NB4 (cell line): Measurements from ENCODE around the gene CAPN3.

Source experiments
- DNase-seq: peaks from one replicate; pipeline ENCODE4 v3.0.0; 2010; ENCODE audit warnings: low read depth
- H3K4me3 ChIP-seq: one replicate; pipeline ENCODE4 v1.5.1; 2011; ENCODE audit warnings: mild to moderate bottlenecking, low read depth, low read length, moderate library complexity
- MYC ChIP-seq: IDR thresholded peaks from 2 replicates; pipeline ENCODE4 v1.6.1; 2011; ENCODE audit warnings: low read depth, low read length
- POLR2A ChIP-seq: IDR thresholded peaks from 2 replicates; pipeline ENCODE4 v1.6.1; 2011; ENCODE audit warnings: mild to moderate bottlenecking; ENCODE audit not compliant: insufficient read length; ENCODE audit errors: extremely low read depth
- TF ChIP-seq, protein P1 (sequence below): IDR thresholded peaks from 2 replicates; pipeline ENCODE4 v1.6.1; 2011; ENCODE audit warnings: low read depth, low read length
- TF ChIP-seq, protein P2 (sequence below): IDR thresholded peaks from one replicate; pipeline ENCODE4 v1.5.1; 2012; ENCODE audit warnings: low read depth, low read length

Gene CAPN3

DNA sequence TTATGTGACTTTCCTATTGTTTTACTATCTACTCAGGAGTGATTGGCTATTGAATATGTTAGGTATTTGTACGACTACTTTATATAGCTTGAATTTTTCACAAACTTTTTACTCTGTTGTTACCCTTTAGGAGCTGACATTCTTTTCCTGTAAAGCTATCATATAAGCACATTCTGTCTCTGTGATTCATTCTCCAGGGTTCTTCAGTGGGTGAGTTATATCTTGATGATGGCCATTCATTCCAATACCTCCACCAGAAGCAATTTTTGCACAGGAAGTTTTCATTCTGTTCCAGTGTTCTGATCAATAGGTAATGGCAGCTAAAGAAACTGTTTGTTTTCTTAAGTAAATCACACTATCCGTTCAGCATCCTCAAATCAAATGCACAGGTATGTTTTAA is 10.1 kb upstream of the CAPN3 start:
- DNase-seq, result no peak
- no peak overlapping the region for H3K4me3 ChIP-seq
- TF ChIP-seq, protein P1, sequence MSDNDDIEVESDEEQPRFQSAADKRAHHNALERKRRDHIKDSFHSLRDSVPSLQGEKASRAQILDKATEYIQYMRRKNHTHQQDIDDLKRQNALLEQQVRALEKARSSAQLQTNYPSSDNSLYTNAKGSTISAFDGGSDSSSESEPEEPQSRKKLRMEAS, result no peak
- TF ChIP-seq, protein P2, sequence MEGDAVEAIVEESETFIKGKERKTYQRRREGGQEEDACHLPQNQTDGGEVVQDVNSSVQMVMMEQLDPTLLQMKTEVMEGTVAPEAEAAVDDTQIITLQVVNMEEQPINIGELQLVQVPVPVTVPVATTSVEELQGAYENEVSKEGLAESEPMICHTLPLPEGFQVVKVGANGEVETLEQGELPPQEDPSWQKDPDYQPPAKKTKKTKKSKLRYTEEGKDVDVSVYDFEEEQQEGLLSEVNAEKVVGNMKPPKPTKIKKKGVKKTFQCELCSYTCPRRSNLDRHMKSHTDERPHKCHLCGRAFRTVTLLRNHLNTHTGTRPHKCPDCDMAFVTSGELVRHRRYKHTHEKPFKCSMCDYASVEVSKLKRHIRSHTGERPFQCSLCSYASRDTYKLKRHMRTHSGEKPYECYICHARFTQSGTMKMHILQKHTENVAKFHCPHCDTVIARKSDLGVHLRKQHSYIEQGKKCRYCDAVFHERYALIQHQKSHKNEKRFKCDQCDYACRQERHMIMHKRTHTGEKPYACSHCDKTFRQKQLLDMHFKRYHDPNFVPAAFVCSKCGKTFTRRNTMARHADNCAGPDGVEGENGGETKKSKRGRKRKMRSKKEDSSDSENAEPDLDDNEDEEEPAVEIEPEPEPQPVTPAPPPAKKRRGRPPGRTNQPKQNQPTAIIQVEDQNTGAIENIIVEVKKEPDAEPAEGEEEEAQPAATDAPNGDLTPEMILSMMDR, result no peak
- no peak for TF ChIP-seq MYC
- no peak for TF ChIP-seq POLR2A

DNA sequence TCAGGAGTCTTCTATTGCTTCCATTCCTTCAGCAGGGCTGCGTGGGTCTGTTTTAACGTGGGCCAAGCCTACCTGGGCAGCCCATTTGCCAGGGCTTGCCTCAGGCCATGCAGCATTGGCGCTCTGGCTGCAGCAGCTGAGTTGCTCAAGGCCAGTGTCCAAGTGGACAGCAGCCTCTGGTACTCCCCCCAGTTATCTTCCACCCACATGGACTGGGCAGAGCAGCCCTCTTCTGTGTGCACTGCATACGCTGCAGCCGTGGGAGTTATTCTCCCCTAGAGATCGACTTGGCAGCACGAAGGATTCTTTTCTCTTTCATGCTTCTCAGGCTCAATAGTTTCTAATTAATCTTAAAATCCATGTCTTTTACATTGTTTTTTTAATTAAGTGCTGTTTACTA is 6.9 kb upstream of the CAPN3 start:
- DNase-seq, result no peak
- no peak overlapping the region for H3K4me3 ChIP-seq
- TF ChIP-seq MYC, result no peak
- TF ChIP-seq, protein P2, result no peak
- no peak for TF ChIP-seq POLR2A
- TF ChIP-seq, protein P1, result no peak

DNA sequence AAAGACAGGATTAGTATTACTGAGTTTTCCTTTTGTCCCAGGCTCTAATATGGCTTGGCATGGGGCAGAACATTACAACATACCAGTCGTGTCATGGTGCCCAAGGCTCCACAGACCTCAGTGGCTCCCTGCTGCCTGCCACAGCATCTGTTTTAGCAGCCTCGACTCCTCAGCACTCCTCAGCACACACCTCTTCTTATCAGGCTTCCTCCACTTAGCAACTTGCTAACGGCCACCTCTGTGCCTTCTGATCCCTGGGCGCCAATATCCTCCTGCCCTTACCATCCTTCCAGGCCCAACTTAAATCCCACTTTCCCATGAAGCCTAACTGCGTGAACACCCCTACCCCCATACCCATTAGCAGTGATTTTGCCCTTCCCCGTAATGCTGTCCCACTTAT is 6.2 kb upstream of the CAPN3 start:
- TF ChIP-seq, protein P1, result no peak
- TF ChIP-seq POLR2A, result no peak
- no peak for TF ChIP-seq MYC
- TF ChIP-seq, protein P2, result no peak
- DNase-seq, result no peak
- no peak overlapping the region for H3K4me3 ChIP-seq

DNA sequence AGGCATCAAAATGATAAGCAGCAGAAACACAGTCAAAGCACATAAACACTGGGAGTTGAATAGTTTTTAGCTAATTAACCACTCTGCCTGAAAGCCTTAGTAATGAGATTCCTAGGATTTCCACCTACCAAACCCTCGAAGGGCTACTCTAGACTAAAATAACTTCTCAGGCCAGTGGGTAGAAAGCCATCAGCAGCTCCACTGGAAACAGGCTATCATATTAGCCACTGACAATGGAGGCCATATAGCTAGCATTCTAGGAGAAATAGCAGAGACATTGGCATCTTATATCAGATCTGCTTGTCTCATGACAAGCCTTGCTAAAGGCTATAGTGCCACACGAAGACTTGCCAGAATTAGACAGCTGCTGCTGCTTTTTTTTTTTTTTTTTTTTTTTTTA is 4.5 kb upstream of the CAPN3 start:
- H3K4me3 ChIP-seq, result no peak overlapping the region
- TF ChIP-seq, protein P2, result no peak
- TF ChIP-seq, protein P1, result no peak
- TF ChIP-seq POLR2A (no peak), MYC (no peak)
- no peak for DNase-seq

DNA sequence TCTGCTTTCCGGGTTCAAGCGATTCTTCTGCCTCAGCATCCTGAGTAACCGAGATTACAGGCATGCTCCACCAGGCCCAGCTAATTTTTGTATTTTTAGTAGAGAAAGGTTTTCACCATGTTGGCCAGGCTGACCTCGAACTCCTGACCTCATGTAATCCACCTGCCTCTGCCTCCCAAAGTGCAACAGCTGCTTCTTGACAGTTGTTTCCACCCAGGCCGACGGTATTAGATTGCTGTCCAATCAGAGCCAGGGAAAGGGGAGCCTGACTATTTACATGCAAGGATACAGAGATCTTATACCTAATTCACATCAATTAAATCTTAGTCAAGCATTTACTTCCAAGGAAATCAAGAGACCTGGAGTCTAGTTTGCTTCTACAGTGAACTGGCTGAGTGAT is 4.0 kb upstream of the CAPN3 start:
- DNase-seq, result no peak
- TF ChIP-seq POLR2A, result no peak
- TF ChIP-seq, protein P1, result no peak
- TF ChIP-seq, protein P2, result no peak
- TF ChIP-seq MYC, result no peak

DNA sequence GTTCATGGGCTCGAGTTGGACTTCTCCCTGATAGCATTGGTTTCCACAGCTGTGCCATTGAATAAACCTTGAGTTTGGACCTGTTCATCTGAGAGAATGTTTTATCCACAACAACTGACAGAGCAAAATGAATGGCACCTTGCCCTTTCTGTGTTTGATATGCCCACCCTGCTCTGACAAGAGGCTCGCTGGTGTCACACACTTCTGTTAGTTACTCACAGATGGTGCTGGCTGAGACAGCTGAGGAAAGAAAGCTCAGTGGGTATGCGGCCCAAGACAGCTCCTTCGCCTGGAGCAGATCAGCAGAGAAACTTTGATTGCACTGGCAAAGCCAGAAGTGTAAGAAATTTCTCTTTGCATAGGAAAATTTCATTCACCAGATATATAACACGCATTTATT is 2.5 kb upstream of the CAPN3 start:
- no peak overlapping the region for H3K4me3 ChIP-seq
- DNase-seq, result no peak
- TF ChIP-seq, protein P2, result no peak
- TF ChIP-seq, protein P1, result no peak
- TF ChIP-seq MYC, result no peak

More for the DNA sequence above, 4.0 kb upstream of the CAPN3 start:
- H3K4me3 ChIP-seq, result no peak overlapping the region
